Activated CD4-positive, alpha-beta T cell treated with anti-CD3 and anti-CD28 coated beads, Interleukin-2, Interleukin-4, amounts not matched to agents 100 ng/mL and 50 ng/mL, durations not matched to agents 16 hours and 8 hours (primary cell): Measurements from ENCODE around the gene ELL2.
A peak's percentile ranks its signal among the peaks of the same experiment; 100 is the strongest.
"Not testable (repeated sequence)": the region's sequence is repeated elsewhere in the genome, so short reads cannot be mapped to it uniquely, and the experiment has no call there.

Experiments used
- DNase-seq: peaks from one replicate; pipeline ENCODE4 v3.0.0-alpha.2; 2020; ENCODE audit warnings: low spot score

ELL2 gene

DNA sequence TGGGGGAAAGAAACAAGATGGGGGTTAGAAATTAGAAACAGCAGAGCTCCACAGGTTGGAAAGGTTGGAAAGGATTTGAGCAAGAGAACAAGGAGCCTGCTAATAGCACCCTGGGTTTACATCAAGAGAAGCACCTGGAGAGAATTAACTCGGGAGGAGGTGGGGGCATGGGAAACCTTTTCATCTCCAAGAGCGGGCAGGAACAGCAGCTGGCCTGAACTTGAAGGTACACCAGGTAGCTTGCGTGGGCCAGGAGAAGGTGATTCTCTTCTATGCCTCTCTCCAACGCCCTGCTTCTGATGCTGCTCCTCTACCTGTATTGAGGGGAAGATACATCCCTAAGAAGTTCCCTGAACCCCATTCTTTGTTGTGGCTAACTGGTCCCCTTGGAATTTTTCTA lies 102.0 kb downstream of the ELL2 start:
- no peak for DNase-seq

DNA sequence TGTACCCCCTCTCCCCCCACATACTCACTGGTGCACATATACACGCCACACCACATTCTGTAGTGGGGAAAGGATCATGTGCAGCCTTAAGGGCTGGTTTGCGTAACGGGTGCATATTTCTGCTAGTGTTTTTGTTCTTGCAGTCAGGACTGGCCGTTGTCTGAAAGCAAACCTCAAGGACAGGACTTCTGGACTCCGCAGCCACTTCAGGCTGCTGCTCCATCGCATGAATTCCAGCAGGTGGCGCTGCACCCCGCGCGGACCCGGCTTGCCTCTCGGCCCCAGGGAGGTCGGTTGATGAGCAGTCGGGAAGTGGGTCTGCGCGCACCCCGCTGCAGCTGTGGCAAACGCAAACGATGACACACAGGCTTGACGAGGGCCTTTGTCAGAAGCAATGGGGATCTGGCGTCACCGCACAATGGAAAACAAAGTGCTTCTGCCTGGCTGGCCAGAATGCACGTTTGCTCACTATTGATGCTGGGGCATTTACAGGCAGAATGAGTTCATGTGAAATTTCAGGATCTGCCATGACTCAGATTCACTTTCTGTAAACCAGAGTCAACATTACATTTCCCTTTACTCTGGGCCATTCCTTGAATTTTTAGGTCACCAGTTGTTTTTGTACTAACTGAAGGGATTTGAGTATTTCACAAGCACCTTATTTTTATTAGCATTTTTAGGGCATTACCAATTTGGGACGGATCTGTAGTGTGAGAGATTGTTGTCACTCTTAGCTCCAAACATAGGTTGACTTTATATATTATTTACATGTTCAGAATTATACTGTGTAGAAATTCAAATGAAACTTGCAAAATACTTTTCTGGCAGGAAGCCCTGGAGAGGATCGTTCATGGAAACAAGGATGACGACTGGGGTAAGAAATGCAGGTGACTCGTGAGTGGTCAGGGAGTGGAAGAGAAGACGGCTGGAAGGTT lies 102.7 kb downstream of the ELL2 start:
- DNase-seq: peak; percentile 95

DNA sequence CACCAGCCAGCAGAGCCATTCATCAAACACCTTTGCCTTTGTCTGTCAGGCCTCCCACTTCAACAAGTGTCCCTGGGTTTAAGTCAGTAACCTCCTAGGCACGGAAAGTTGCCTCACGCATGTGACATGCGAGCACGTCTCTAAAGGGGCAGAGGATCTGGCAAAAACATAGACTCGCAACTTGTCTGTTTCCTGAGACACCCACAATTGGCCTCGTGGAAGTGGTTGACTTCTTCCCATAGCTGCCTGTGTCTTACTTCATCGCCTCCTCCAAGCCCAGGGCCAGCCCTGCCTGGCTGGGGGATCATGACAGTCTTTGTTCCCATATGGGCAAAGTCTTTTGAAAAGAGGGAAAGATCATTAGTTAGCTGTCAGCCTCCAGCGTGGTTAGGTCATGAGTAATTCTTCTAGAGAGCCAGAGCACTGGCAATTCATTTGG lies 103.6 kb downstream of the ELL2 start:
- no peak for DNase-seq

DNA sequence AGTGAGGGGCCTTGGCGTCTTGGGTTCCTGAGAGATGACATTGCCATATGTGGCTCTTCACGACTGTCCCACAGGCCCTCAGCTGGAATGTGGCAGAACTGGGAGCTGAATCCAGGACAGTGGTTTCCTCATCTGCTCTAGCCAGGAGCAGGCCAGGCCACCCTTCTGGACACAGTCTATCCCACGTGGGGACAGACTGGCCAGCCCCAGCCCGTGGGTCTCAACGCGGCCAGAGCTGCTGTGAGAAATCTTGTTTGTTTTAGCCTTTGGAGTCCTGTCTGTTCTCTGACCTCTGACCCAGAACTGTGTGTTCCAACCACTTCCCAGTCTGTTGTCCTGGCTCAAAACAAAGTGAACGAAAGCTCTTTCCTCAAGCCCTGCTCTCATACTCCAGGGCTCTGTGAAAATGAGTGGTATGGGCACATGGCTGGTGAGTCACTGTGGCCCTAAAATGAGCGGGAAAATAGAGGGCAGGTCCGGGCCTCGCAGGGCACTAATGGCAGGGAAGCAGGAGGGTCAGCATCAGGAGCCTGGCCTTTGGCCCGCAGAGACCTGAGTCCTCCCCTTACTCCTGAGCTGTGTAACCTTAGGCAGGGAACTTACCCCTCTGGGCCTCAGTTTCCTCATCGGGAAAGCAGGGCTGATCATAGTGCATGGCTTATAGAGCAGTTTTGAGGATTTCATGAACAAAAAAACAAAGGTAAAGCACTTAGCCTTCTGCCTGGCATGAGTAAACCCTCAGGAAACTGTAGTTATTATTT lies 104.3 kb downstream of the ELL2 start:
- no peak for DNase-seq

DNA sequence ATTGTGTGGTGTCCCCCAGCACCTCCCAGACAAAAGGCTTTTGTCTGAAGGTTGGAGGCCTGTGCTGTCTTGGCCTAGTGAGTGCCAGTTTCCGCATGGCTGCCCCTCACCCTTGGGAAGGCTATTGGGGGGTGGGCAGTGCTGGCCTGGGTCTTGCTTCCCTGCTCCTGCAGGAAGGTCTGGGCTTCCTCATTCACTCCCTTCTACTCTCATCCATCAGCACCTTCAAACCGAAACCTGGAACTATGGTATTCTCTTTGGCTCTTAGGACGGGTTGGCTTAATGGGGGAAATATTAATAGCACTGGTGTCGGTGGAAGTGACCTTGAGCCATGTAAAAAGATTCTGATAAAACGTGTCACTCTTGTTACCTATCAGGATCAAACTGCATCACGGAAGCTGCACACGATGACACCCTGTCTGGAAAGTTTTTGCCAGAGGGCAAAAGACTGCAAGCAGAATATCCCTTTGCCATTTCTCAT lies 105.1 kb downstream of the ELL2 start:
- no peak for DNase-seq

DNA sequence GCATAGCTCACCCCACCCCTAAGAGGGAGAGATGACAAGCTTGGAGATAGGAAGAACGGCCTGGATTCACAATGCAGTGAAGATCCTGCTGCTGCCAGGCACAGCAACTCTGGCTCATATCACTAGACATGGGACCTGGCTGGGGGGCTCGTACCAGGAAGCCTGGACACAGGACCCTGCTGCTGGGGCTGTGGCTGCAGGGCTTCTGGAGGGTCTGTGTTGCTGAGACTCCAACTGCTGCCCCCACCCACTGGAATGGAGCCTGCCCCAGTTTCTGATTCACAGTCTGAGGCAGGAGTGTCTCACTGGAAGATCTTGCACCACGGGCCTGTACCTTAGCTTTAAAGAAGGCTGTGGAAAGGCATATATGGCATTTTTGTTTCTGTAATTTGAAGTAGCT lies 108.2 kb downstream of the ELL2 start:
- no peak for DNase-seq

DNA sequence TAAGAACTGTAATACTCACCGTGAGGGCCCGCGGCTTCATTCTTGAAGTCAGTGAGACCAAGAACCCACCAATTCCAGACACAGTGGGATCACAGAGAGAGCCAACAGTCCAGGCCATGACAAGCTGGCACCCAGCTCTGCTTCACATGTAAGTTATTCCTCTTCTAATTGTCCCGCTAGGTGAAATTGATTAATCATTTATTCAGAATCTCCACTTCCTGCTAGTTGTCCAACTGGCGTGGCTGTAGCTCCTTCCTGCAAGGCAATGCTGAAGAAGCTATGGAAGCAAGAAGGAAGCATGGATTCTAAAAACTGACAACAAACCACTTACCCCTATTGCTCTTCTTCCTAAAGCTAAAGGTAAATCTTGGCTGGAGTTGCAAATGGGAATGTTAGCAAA lies 109.1 kb downstream of the ELL2 start:
- no peak for DNase-seq

DNA sequence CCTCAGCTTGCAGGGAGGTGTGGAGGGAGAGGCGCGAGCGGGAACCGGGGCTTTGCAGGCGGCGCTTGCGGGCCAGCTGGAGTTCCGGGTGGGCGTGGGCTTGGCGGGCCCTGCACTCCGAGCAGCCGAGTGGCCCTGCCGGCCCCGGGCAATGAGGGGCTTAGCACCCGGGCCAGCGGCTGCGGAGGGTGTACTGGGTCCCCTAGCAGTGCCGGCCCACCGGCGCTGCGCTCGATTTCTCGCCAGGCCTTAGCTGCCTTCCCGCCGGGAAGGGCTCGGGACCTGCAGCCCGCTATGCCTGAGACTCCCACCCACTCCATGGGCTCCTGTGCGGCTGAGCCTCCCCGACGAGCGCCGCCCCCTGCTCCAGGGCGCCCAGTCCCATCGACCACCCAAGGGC lies 110.5 kb downstream of the ELL2 start:
- DNase-seq: not testable (repeated sequence)

DNA sequence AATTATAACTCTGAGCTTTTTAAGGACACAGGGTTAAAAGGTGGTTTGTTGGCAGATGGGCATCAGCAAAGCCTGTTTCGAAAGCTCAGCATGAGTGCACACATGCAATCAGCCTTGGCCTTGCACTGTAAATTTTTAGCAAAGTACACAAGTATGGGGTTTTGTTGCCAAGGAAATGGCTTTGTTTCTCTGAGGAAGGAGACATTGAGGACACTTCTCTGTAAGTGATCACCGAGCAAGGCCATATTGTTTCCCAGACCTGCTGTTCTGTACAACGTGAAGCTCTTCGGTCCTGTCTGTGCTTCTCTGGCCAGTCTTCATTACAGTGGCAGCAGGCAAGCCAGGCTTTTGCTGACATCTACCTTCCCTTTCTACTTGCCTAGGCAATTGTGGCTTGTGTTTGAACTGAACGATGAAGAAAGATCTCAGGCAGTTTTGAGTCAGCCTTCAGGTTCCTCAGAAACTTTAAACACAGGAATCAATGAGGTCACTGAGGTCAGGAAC lies 111.2 kb downstream of the ELL2 start:
- DNase-seq: peak; percentile 33

DNA sequence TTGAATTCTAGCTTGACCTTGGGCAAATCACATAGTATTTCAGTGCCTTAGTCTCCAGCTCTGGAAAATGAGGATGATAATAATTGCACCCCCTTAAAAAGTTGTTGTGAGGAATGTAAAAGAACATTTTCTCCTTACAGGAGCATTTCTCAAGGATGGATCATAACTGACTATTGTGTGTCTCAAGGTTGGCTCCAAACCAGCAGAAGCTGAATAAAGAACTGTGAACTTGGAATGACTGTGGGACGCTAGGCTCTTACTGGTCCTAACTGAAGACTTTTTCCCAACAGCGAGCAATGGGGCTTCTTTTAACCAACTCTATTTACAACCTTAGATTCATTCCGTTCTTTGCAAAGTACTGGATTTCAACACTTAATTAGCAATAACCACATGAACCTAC lies 113.0 kb downstream of the ELL2 start:
- DNase-seq: no peak

DNA sequence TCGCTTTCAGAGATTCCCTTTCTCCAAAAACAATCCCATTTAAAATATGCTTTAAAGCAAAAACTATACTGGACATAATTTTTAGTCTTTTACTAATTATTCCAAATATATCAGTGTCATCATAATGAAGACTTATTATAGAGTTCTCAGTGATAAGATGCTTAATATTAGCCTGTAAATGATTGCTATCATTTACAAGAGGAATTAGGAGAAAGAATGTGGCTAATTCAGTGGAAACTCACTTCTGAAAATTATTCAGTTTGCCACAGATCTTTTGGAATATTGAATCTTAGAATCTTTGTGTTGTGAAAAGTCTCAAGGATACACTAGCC lies 114.4 kb downstream of the ELL2 start:
- DNase-seq: no peak

DNA sequence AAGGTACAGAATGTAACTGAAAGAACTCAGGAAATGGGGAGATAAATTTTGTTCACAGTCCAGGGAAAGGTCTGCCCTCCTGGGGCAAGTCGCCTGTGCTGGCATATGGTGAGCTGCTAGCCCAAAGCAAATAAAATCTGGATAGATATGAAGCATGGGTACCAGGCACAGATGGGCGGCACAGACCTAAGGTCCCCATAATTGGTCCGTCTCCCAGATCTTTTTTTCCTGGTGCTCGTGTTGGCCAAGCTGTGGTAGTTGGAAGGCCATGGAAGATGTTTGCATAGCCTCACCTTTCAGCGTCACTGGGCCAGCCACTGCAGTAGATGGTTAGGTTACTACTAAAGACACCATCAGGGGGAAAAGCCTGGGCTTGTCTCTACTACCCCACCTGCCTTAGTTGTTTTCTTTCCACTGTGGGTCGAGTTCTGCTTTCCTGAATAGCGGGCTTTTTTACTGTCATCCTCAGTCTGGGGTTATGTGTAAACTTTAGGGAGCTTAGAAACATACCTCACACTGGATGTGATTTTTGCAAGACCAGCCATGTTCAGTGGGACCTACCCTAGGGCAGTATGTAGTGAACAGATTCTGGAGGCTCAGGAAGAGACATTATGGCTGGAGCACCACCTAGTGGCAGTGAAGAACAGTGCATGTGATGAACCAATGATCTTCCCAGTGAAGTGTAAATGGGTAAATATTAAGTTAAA lies 114.9 kb downstream of the ELL2 start:
- peak; percentile 80 for DNase-seq

DNA sequence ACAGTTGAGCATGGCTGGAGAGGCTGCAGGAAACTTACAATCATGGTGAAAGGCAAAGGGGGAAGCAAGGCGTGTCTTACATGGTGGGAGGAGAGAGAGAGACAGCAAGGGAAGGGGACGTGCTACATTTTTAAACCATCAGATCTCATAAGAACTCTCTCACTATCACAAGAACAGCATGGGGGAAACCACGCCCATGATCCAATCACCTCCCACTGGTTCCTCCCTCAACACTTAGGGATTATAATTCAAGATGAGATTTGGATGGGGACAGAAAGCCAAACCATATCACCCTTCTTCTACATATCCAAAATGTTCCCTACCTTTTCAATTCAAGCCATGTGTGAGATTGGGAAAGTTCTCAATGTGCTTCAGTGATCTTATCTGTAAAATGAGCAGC lies 116.3 kb downstream of the ELL2 start:
- no peak for DNase-seq

DNA sequence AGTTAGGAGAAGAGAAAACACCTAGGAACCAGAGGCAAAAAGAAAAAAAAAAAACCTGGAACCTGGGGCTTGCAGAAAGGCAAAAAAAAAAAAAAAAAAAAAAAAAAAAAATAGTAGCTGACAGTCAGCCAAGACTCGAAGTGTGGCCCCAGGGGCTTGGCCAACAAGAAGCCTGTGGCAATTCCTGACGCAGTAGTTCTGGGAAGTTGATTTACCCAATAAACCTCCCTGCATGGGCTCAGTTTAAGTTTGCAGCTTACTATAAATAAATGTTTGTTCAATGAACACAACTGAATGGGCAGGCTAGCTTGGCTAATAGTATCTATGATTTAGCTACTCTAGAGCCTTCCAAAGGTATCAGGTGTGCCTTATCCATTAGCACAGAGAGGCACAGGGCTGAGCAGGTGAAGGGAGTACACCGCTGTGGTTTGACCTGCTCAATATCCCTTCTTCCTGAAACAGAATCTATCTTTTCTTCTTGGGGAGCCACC lies 117.9 kb downstream of the ELL2 start:
- no peak for DNase-seq

DNA sequence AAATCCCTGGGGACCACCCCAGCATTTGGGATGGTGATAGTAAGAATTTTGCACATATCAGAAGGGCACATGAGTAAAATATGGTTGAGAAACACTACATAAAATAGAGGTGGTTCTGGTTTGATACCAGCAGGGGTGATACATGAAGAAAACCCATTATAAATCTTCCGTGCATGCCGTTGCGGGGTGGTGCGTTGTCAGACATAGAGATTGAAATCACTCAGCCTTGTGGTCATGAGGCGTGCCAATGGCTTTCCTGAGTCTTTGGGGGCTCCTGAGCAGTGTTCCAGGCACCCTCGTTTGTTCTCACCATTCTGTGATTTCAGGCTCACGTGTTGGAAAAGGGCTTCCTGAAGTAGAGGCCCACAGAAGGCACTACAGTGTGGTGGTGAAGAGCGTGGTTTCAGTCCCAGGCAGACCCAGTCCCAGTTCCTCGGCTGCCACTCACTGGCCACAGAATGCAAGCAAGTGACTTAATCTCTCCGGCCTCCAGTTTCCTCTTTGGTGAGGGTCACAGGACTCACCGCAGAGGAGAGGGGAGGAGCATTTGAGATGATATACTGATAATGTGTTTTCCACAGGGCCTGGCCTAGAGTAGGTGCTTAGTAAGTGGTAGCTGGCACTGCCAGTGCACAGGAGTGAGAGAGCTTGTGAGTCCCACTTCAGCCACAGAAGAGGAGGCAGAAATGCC lies 118.7 kb downstream of the ELL2 start:
- peak; percentile 89 for DNase-seq

DNA sequence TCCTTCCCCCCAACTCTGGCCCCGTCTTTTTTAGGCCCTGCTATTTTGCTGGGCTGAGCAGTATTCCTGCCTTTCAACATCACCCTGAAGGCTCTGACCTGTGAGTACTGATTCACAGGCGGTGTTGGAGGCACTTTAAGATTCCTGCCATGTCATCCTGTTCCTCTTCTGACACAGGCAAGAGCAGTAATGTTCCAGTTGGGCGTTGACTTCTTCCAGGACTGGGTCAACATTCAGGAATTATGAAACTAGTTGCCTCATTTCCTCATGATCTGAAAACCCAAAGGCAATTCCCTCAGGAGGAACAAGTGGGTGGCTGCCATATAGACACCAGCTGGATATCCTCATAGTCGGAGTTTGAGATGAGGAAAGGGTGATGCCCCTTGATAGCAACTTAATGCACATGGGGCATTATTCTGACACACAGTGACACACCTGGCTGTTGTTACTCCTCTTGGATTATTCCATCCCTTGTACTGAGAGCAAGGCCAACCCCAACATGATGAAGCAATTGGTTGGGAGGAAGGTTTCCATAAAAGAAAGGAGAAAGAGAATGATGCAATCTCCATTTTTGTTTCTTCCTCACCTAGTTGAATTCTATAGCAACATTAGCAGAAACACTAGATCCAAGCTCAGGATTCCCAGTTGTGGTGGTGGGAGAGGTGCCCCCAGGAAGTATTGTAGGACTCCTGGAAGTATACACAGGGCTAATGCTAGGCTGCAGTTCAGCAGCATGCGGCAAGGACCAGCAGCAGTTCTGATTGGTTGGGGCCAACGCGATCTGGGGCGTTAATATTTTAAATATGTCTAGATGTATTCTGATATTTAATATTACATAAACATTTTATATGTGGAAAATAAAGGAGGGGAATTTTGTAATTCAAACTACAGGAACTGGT lies 119.5 kb downstream of the ELL2 start:
- no peak for DNase-seq

DNA sequence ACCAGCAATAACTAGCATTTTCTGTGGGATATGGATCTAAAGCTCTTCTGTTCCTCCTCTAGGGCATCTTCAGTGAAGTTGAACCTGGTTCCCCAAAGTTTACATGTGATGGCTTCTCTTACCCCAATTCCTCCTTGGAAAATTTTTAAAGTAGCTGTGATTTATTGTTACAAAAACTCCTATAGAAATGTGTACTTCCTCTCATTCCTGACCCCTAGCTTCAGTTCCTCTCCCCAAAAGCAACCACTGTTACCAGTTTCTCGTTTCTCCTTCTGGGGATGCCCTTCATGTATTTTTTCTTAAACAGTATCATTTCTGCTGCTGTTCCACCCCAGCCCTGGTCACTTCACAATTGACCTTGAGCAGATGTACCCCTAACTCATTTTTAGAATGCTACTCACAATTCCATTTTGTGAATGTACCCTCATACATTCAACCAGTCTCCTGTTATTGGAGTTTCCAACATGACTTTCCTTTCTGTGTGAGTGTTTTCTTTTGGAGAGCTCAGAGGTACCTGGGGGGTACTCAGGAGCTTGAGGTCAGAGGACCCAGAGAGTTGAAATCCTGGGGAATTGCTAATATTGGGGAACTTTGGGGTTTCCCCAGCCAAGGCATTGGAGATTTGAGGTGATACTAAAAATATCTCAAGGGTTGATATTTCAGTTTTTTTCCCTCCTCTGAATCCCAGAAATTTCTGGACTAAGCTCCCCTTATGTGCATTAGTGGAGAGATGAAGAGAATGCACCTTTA lies 120.5 kb downstream of the ELL2 start:
- DNase-seq: no peak

DNA sequence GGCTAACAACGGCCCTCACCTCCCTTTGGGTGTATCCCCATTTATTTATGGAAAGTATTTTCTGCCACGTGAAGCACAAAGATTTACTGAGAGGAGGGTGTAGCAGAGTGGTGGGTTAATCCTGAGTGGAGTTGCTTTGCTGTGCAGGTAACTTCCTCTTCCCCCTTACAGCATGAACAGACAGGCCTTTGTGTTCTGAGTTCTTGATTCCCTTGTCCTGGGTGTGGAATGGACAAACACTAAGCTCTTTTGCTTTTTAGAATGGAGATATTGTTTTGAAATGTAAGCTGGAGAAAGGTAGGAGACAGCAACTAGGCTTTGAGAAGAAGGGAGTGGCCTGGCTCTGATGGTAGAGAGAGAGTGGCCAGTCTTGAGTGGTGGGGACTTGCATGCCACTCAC lies 122.0 kb downstream of the ELL2 start:
- no peak for DNase-seq

DNA sequence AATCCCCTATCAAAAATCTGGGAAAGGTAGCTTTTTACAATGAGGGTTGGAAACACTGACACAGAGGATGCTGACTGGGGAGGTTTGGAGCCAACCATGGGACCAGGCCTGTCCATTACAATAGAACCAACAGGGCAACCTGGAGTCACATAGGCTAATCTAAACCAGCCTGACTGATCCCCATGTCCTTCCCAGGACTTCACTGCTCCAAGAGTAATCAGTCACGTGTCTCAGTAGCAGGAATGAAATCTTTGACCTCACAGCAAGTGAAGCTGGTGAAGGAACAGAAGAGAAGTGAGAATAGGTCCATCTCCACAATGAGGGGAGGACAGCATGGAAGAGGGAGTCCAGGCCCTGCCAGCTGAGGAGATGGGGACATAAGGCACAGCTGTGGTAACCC lies 123.1 kb downstream of the ELL2 start:
- no peak for DNase-seq

DNA sequence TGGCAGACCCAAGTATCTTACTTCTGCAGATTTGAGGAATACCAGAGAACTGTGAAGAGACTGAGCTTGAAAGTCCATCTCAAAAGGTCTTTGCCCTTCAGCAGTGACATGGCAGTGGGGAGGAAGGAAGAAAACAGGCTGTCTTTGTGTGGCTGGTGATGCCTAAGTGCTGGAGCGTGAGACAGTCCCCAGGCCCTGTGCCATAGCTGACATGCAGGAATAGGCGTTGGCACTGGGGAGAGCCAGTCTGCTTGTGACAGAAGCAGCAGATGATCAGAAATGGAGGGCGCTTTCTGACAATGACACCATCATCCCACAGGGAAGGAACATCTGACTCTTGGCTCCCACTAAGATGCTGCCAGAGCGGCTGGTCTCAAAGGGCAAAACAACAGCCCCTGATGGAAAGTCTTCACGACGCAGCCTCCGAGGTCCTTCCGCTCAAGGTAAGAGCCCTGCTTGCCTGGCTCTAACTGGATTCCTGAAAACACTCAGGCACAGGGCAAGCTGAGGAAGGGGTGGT lies 123.6 kb downstream of the ELL2 start:
- DNase-seq: no peak
